Kidney glomerular epithelial cell (primary cell): ENCODE results near the gene DHX57.
"Not testable (repeated sequence)": the region's sequence is repeated elsewhere in the genome, so short reads cannot be mapped to it uniquely, and the experiment has no call there.

ENCODE experiments used
- DNase-seq: peaks from one replicate; lab custom pipeline; 2025; lab: John Stamatoyannopoulos, UW

The DHX57 gene

DNA sequence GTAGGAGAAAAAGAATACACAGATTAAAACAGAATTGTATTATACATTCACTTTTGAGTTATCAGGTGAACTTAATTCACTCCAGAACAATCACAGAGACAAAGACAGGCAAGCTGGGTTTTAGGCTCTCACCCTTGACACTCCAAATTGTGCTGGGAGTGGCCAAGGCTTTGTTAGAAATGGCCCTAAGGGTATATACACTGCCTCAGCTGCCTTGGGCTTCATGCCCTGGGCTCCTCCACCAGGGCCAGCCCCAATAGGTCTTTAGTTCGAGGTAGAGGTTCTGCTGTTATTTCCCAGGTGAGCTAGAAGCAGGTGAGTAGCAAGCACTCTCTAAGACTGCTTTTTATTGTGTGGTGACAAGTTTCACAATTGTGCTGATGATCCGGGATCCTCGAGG is 77.8 kb downstream of the DHX57 start:
- no peak for DNase-seq

GRCh38 chr2:38797250-38797676 is 78.5 kb downstream of the DHX57 start:
- DNase-seq, result no peak

- DNase-seq, result not testable (repeated sequence)
Measured at GRCh38 chr2:38795016-38795415, 80.7 kb downstream of the DHX57 start.

DNA sequence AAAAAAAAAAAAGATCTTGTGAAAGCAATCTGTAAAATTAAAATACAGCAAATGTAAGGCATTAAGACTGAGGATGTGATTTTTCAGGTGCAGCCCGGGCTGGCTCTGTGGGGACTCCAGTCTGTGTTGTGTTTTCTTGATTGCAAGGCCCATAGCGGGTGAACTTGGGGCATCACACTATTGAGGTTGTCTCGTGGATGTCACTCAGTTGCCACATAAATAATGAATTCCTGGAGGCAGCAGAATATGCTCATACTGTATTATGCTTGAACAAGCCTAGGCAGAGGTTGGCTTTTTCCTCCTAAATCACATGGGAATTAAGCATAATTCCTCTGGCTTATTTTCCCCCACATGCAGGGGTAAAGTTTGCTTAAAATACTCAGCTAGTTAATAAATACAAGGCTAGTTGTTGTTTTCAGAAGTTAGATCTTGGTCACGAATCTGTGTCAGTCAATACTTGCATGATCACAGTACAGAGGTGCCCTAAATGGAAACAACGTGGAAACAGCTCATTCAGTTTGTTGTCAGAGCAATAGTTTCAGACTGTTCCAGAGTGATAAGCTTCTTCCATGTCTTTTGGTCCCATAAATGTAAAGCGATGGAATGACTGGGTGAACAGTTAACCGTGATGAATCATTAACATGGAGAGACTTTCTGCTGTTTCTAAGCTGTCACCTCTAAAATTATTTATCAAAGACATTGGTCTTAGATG is 81.3 kb downstream of the DHX57 start:
- peak; percentile 25 for DNase-seq

DNA sequence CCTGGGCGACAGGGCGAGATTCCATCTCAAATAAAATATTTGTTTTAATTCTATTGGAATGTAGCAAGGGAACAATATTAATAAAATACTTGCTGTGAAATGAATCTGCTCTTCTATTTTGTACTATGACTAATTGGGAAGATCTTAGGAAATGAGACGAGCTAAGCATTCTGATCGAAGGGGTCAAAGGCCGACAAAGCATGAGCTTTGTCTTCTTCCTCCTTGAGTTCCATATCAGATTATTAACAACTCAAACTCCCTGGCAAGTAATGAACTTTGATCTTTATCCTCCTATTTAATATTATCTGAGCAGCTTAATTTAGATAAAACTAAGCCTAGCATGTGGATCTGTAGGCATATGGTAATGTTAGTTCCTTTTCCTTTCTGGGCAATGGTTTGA is 82.2 kb downstream of the DHX57 start:
- DNase-seq, result no peak

DNA sequence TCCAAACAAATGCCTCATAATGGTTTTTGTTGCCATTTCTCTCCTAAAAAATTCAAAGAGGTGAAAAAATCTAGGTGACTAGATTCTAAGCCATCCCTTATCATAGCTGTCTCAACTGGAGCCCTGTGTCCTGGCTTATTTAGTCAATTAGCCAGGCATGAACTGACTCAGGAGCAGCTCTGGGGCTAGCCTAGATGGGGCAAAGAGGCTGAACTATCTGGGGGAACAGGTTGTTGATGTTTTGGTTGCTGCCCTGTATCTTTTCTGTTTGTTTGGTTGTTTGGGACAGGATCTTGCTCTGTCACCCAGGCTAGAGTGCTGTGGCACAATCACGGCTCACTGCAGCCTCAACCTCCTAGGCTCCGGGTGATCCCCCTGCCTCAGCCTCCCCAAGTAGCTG is 83.0 kb downstream of the DHX57 start:
- DNase-seq, result no peak

GRCh38 chr2:38792321-38792720 is 83.4 kb downstream of the DHX57 start:
- DNase-seq, result not testable (repeated sequence)

GRCh38 chr2:38791744-38792143 is 84.0 kb downstream of the DHX57 start:
- no peak for DNase-seq

- DNase-seq, result no peak
Measured at GRCh38 chr2:38789691-38790090, 86.0 kb downstream of the DHX57 start.

DNA sequence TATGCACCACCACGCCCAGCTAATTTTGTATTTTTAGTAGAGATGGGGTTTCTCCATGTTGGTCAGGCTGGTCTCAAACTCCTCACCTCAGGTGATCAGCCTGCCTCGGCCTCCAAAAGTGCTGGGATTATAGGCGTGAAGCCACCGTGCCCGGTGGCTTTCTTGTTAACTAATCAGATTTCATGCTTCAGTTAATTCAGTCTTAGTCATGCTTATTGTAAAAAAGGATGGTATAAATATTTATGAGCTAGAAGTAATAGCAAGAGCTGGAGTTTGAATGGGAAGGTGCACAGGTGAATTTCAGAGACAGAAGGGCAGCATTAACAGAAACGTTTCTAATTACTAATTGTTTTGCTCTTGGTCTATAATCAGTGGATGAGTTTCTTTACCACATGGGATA is 87.4 kb downstream of the DHX57 start:
- peak; percentile 24 for DNase-seq

DNA sequence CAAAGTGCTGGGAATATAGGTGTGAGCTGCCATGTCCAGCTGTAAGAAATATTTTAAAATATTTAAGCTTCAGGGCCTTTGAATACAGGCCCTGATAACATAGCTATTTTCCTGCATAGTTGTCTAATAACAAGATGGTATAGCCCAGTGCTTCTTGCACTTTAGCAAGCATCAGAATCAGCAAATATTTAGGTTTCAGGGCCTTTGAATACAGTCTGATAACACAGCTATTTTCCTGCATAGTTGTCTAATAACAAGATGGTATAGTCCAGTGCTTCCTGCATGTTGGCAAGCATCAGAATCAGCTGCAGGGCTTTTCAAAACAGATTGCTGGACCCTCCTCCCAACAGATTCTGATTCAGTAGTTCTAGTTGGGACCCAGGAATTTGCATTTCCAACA is 92.1 kb downstream of the DHX57 start:
- DNase-seq, result no peak

- DNase-seq, result no peak
Measured at GRCh38 chr2:38778687-38779082, 97.0 kb downstream of the DHX57 start.

DNA sequence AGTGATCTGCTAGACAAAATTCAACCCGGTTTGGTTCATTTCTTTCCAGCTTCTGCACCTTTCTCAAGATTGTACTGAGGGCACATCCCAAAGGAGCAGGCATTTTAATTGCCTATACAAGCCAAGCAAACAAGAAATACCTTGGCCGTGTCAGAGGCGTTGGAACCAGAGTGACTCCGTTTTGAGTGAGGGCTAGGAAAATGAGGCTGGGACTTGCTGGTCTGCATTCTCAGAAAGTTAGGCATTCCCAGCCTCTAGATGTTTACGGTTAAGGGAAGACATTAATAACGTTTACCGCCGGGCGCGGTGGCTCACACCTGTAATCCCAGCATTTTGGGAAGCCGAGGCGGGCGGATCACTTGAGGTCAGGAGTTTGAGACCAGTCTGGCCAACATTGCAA is 99.2 kb downstream of the DHX57 start:
- no peak for DNase-seq

- no peak for DNase-seq
Measured at GRCh38 chr2:38775921-38776225, 99.9 kb downstream of the DHX57 start.

- DNase-seq, result no peak
Measured at GRCh38 chr2:38775097-38775920, 100.4 kb downstream of the DHX57 start.

DNA sequence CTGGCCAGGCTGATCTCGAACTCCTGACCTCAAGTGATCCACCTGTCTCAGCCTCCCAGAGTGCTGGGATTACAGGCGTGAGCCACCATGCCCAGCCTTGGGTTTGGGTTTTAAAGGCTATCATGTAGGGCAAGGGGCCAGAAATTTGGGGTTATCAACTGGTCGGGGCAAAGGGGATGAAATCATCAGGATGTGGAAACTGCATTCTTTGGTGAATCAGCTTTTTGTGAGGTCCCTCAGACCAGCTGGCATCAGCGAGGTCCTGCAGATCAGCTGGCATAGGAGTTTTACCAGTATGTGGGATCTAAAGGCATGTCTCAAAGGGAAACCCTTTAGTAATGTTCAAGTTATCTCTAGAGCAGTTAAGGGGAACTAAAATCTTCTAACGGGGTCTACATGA is 104.1 kb downstream of the DHX57 start:
- no peak for DNase-seq

DNA sequence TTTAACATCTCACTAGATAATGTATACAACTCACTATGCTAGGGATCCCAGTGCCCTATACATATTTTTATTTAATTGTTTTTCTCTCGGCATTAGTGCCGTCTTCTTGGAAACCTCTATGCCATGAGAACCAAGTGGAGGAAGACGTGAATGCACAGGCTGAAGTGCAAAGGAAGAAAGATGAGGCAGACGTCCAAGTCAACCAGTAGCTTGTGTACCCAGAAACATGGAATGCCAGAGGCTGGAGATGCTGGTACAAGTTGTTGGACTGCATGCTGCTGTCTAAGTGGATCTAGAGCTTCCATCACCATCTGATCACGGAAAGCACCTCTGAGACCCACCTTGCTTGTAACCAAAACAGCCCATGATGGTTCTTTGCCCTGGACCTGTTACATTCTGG is 110.2 kb downstream of the DHX57 start:
- DNase-seq, result no peak

GRCh38 chr2:38765149-38765548 is 110.6 kb downstream of the DHX57 start:
- DNase-seq, result no peak

DNA sequence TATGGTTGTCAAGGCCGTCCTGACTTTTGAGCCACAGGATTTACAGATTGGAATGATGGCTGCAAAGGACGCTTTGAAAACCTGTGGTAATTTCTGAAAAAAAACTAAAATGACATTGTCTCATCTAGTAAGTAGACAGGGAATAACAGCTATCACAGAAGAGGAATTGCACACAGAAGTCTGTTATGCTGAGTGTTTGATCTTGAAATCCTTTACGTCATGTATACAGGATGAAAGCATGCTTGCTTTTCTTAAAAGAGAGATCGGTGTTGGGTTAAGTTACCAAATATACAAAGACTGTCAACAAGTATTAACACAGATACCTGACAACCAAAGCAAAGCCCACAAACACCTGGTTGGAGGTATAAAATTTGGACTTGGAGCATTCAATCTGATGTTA is 112.0 kb downstream of the DHX57 start:
- no peak for DNase-seq

DNA sequence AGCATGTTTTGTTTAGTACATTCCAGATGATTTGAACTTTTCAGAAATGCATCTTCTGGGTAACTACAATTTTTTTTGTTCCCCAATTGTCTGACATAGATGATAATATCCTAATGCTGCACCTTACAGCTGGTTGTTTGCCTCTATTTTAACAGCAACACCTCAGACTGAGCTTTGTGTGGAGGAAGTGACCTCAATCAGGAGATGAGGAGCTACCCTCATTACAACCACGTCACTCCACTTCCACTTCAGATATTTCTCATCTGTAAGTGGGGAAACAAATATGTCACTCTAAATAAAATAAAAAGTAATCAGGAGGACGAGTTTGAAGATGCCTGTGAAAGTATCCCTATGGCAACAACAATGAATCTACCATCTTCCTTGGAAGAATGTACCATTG is 112.5 kb downstream of the DHX57 start:
- DNase-seq, result no peak

DNA sequence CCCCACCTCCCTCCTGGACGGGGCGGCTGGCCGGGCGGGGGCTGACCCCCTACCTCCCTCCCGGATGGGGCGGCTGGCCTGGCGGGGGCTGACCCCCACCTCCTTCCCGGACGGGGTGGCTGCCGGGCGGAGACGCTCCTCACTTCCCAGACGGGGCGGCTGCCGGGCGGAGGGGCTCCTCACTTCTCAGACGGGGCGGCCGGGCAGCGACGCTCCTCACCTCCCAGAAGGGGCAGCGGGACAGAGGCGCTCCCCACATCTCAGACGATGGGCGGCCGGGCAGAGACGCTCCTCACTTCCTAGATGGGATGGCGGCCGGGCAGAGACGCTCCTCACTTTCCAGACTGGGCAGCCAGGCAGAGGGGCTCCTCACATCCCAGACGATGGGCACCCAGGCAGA is 119.8 kb downstream of the DHX57 start:
- not testable (repeated sequence) for DNase-seq

GRCh38 chr2:38754506-38754905 is 121.2 kb downstream of the DHX57 start:
- DNase-seq, result no peak

DNA sequence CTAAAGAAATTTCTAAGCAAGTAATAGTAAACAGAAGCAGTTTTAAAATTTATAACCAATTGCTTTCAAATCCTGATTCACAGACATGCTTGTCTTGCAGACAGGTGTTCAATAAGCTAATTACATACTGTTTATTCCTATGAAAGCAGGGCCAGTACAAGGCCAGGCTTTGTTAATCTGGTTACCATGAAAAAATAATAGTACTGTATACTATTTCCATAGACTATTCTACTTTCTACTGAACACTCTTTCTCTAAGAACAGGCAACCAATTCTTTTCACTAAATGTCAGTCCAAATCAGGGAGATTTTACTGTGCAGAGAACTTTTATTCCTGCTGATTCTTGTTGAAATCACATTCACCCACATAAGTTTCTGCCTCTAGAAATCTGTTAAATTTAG is 121.7 kb downstream of the DHX57 start:
- DNase-seq, result no peak
